ENCODE data around the gene RUBCNL.

- no peak for TF ChIP-seq EZH2 (IDR thresholded peaks at IDR 0.05; ENCODE audit: low read depth, low read length, severe bottlenecking)
- no peak for TF ChIP-seq TAF1 (IDR thresholded peaks at IDR 0.05; ENCODE audit: low read depth, low read length)
- no peak for TF ChIP-seq ATF2 (IDR thresholded peaks at IDR 0.05; ENCODE audit: low read length)
- no peak for TF ChIP-seq RBBP5 (IDR thresholded peaks at IDR 0.05; ENCODE audit: borderline replicate concordance, low read depth, low read length)
- TF ChIP-seq KDM1A (IDR thresholded peaks at IDR 0.05; ENCODE audit: borderline replicate concordance, low read length) = no peak
- no peak for TF ChIP-seq POLR2A (IDR thresholded peaks at IDR 0.05; ENCODE audit: control extremely low read depth in 1 of 2, low read depth in 2 of 2, low read length in 2 of 2)
- TF ChIP-seq ASH2L (IDR thresholded peaks at IDR 0.05; ENCODE audit: low read length) = no peak
- TF ChIP-seq FOSL1 (IDR thresholded peaks at IDR 0.05; ENCODE audit: insufficient read depth, low read depth, low read length) = no peak
- no peak for TF ChIP-seq CTCF (IDR thresholded peaks at IDR 0.05; ENCODE audit: control extremely low read depth in 1 of 3, insufficient read depth in 1 of 3, low read depth in 1 of 3, low read length in 3 of 3)
Observed at GRCh38 chr13:46377554-46377953, 9.5 kb downstream of the RUBCNL start.

Measured in H1 (cell line).